DOHH2 (cell line): Measurements from ENCODE around the gene IBA57.

ENCODE experiments used
- H3F3A ChIP-seq: fragments of 200-600 bp; sonication (generic), shearing (Covaris generic); 2 replicates; pipeline ENCODE4 v1.6.0; 2016; ENCODE audit warnings: antibody characterized with exemption, mild to moderate bottlenecking; ENCODE audit not compliant: control insufficient read depth, insufficient read depth
- H3K27ac ChIP-seq: fragments of 200-600 bp; sonication (generic); 2 replicates; pipeline ENCODE4 v1.5.1; 2014; ENCODE audit warnings: low read depth, mild to moderate bottlenecking, low read length, moderate library complexity
- H3K27me3 ChIP-seq: fragments of 200-600 bp; sonication (generic); 2 replicates; pipeline ENCODE4 v1.6.1; 2014; ENCODE audit warnings: mild to moderate bottlenecking, low read length, mixed read lengths; ENCODE audit not compliant: control insufficient read depth
- H3K36me3 ChIP-seq: fragments of 200-600 bp; sonication (generic); 2 replicates; pipeline ENCODE4 v1.6.1; 2014; ENCODE audit warnings: mild to moderate bottlenecking, low read length, moderate library complexity, mixed read lengths; ENCODE audit not compliant: control insufficient read depth
- H3K4me1 ChIP-seq: fragments of 200-600 bp; sonication (generic); 2 replicates; pipeline ENCODE4 v1.6.1; 2014; ENCODE audit warnings: mild to moderate bottlenecking, low read length, mixed read lengths; ENCODE audit not compliant: control insufficient read depth
- H3K4me2 ChIP-seq: fragments of 200-600 bp; sonication (generic); 2 replicates; pipeline ENCODE4 v1.6.0; 2014; ENCODE audit warnings: mild to moderate bottlenecking, low read length, moderate library complexity
- H3K4me3 ChIP-seq: fragments of 200-600 bp; sonication (generic); 2 replicates; pipeline ENCODE4 v1.5.1; 2014; ENCODE audit warnings: mild to moderate bottlenecking, low read length, mixed read lengths
- H3K79me2 ChIP-seq: fragments of 200-600 bp; sonication (generic); 2 replicates; pipeline ENCODE4 v1.6.1; 2014; ENCODE audit warnings: mild to moderate bottlenecking, low read length, mixed read lengths; ENCODE audit not compliant: control insufficient read depth
- H3K9me2 ChIP-seq: fragments of 200-600 bp; sonication (generic); replicated peaks from 2 replicates; pipeline ENCODE4 v1.6.1; 2014; ENCODE audit warnings: mild to moderate bottlenecking, low read length, mixed read lengths; ENCODE audit not compliant: control insufficient read depth
- H3K9me3 ChIP-seq: fragments of 200-600 bp; sonication (generic); 2 replicates; pipeline ENCODE4 v1.6.1; 2014; ENCODE audit warnings: antibody characterized with exemption, low read length, mixed read lengths; ENCODE audit not compliant: control insufficient read depth, insufficient read depth
- H4K20me1 ChIP-seq: fragments of 200-600 bp; sonication (generic); 2 replicates; pipeline ENCODE4 v1.6.0; 2014; ENCODE audit warnings: low read depth, mild to moderate bottlenecking, antibody characterized with exemption, low read length, moderate library complexity; ENCODE audit not compliant: control insufficient read depth, insufficient read depth
- EZH2phosphoT487 ChIP-seq: fragments of 200-600 bp; sonication (generic); IDR thresholded peaks from 2 replicates; pipeline ENCODE4 v1.6.1; 2017; ENCODE audit warnings: borderline replicate concordance, mild to moderate bottlenecking, antibody characterized with exemption, low read length, moderate library complexity, mixed read lengths
- TF ChIP-seq, protein P1 (sequence below): fragments of 200-600 bp; sonication (generic); IDR thresholded peaks from one replicate; pipeline ENCODE4 v1.5.1; 2014; ENCODE audit warnings: antibody characterized with exemption, mild to moderate bottlenecking, low read depth, low read length; ENCODE audit not compliant: poor library complexity, severe bottlenecking

Gene IBA57

GRCh38 chr1:228151180-228151925, 14.3 kb upstream of the IBA57 start:
- H3K27me3 ChIP-seq, result no peaks in the 10 kb centered on the region
- no peak overlapping the region for H3K27ac ChIP-seq
- peaks cover 2% of the 10 kb centered on the region for H3K79me2 ChIP-seq
- H3K9me2 ChIP-seq, result no peaks in the 10 kb centered on the region
- no peak overlapping the region for H3K4me2 ChIP-seq
- no peak overlapping the region for H3K4me3 ChIP-seq
- H3K4me1 ChIP-seq, result no peaks in the 10 kb centered on the region
- no peaks in the 10 kb centered on the region for H4K20me1 ChIP-seq
- TF ChIP-seq, protein P1, sequence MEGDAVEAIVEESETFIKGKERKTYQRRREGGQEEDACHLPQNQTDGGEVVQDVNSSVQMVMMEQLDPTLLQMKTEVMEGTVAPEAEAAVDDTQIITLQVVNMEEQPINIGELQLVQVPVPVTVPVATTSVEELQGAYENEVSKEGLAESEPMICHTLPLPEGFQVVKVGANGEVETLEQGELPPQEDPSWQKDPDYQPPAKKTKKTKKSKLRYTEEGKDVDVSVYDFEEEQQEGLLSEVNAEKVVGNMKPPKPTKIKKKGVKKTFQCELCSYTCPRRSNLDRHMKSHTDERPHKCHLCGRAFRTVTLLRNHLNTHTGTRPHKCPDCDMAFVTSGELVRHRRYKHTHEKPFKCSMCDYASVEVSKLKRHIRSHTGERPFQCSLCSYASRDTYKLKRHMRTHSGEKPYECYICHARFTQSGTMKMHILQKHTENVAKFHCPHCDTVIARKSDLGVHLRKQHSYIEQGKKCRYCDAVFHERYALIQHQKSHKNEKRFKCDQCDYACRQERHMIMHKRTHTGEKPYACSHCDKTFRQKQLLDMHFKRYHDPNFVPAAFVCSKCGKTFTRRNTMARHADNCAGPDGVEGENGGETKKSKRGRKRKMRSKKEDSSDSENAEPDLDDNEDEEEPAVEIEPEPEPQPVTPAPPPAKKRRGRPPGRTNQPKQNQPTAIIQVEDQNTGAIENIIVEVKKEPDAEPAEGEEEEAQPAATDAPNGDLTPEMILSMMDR, result no peak
- TF ChIP-seq EZH2phosphoT487, result no peak
- H3F3A ChIP-seq, result no peaks in the 10 kb centered on the region
- H3K36me3 ChIP-seq, result peaks cover 4% of the 10 kb centered on the region
- no peaks in the 10 kb centered on the region for H3K9me3 ChIP-seq

DNA sequence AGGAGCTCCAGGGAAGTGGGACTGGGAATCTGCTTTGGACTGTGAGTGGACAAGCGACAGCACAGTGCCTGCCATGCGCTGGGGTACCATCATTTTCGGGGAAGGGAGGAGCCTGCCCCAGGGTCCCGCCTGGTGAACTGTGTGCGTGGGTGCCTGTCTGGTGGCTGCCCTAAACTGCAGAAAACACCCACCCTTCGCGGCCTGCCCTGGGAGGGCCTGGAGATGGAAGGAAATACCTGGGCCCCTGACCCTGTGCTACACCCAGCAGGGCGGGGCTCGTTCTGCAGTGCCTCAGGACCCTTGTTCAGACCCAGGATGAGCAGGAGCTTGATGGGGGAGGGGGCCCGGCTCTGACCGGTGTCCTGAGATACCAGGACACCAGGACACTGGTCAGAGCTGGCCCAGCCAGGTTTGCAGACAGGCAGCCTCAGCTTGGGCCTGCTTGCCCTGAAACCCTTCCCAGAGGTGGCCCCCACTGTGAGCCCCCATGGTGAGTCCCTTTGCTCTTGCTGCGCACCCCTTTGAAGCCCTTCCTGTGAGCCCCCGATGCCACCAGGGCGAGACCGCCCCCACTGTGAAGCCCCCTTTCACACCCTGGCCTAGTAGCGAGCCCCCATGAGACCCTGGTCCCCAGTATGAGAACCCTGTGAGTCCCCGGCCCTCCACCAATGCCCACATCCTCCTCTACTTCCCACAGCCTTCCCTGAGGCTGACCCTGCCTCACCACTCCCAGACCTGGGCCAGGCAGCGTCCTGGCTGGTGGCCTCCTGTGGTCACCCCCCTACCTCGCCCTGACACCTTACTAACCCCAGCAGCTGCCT, 13.3 kb upstream of the IBA57 start:
- Histone ChIP-seq H3K27ac (no peak overlapping the region), H3K27me3 (no peaks in the 10 kb centered on the region), H3K4me3 (no peak overlapping the region), H3K4me2 (no peak overlapping the region), H3F3A (no peaks in the 10 kb centered on the region), H3K79me2 (no peaks in the 10 kb centered on the region), H3K36me3 (peaks cover 4% of the 10 kb centered on the region), H3K4me1 (no peaks in the 10 kb centered on the region), H4K20me1 (no peaks in the 10 kb centered on the region), H3K9me3 (no peaks in the 10 kb centered on the region), H3K9me2 (no peaks in the 10 kb centered on the region)
- no peak for TF ChIP-seq EZH2phosphoT487
- TF ChIP-seq, protein P1, result no peak

DNA sequence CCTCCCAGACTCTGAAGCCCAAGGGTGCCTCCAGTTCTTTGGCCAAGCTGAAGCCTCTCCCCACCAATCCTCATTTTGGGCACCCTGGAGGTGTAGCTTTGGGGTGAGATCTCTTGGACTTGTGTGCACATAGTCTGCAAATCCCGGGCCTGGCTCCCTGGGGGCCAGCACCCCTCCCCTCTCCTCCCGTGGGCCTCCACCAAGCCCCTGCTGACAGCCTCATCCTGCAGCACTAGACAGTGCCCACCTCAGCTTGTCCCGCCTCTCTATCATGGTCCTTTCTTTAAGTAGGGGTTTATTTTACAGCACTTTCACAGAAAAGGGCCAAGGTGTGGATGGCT, 12.7 kb upstream of the IBA57 start:
- H3K27ac ChIP-seq, result no peak overlapping the region
- H3K4me3 ChIP-seq, result no peak overlapping the region
- no peaks in the 10 kb centered on the region for H3K9me3 ChIP-seq
- H3K79me2 ChIP-seq, result no peaks in the 10 kb centered on the region
- TF ChIP-seq, protein P1, result no peak
- TF ChIP-seq EZH2phosphoT487, result no peak
- peaks cover 4% of the 10 kb centered on the region for H3K36me3 ChIP-seq
- no peaks in the 10 kb centered on the region for H3K4me1 ChIP-seq
- H3K27me3 ChIP-seq, result no peaks in the 10 kb centered on the region
- H3K4me2 ChIP-seq, result no peak overlapping the region
- H4K20me1 ChIP-seq, result no peaks in the 10 kb centered on the region
- H3K9me2 ChIP-seq, result no peaks in the 10 kb centered on the region
- no peaks in the 10 kb centered on the region for H3F3A ChIP-seq
